HepG2 (cell line): Measurements from ENCODE around the gene FAAP100. TPM values are rescaled to one million over a fixed set of nuclear protein-coding genes. Genes with fewer than 3 reads are reported as not detected.

Source experiments
- ATF5 ChIP-seq: sonication (generic); formaldehyde crosslinking; IDR thresholded peaks from 2 replicates; pipeline ENCODE4 v1.4.0; 2020; ENCODE audit warnings: mild to moderate bottlenecking, low read depth, missing genetic modification reagents
- DMAP1 ChIP-seq: IDR thresholded peaks from 2 replicates; pipeline ENCODE4 v1.6.1; 2016
- ETV5 ChIP-seq: IDR thresholded peaks from 2 replicates; pipeline ENCODE4 v1.6.1; 2018; ENCODE audit warnings: missing biosample characterization, missing genetic modification reagents, inconsistent platforms, borderline replicate concordance
- FOSL2 ChIP-seq: sonication (generic); formaldehyde crosslinking; IDR thresholded peaks from 2 replicates; pipeline ENCODE4 v1.4.0; 2020; ENCODE audit warnings: missing genetic modification reagents
- JUND ChIP-seq: sonication (generic); formaldehyde crosslinking; IDR thresholded peaks from 2 replicates; pipeline ENCODE4 v1.8.0; 2022; ENCODE audit warnings: mild to moderate bottlenecking, missing genetic modification reagents
- KDM5B ChIP-seq: sonication (generic); formaldehyde crosslinking; IDR thresholded peaks from 2 replicates; pipeline ENCODE4 v1.4.0; 2020; ENCODE audit warnings: missing genetic modification reagents, mild to moderate bottlenecking, borderline replicate concordance
- LBX2 ChIP-seq: sonication (generic); formaldehyde crosslinking; IDR thresholded peaks from 2 replicates; pipeline ENCODE4 v1.5.0; 2020; ENCODE audit warnings: missing genetic modification reagents, mild to moderate bottlenecking, borderline replicate concordance
- MED1 ChIP-seq: sonication (generic); formaldehyde crosslinking; IDR thresholded peaks from 2 replicates; pipeline ENCODE4 v1.4.0; 2020; ENCODE audit warnings: missing genetic modification reagents
- NFAT5 ChIP-seq: sonication (generic); formaldehyde crosslinking; IDR thresholded peaks from 2 replicates; pipeline ENCODE4 v1.4.0; 2020; ENCODE audit warnings: missing genetic modification reagents
- NR3C1 ChIP-seq: sonication (generic); formaldehyde crosslinking; IDR thresholded peaks from 2 replicates; pipeline ENCODE4 v1.4.0; 2020; ENCODE audit warnings: missing genetic modification reagents
- REST ChIP-seq, 2 experiments: IDR thresholded peaks; 2 replicates each; pipeline ENCODE4 v1.6.1; 2011 to 2012; ENCODE audit warnings: low read length in 2 of 2, borderline replicate concordance in 1 of 2, low read depth in 1 of 2, mild to moderate bottlenecking in 1 of 2, moderate library complexity in 1 of 2
- RNF2 ChIP-seq: fragments of 450-650 bp; conservative IDR thresholded peaks from 2 replicates; pipeline ENCODE4 v1.6.1; 2016; ENCODE audit warnings: low read depth
- SRSF1 ChIP-seq: fragments of 200-400 bp; formaldehyde crosslinking; optimal IDR thresholded peaks from 2 replicates; pipeline ENCODE3; 2017; ENCODE audit warnings: mild to moderate bottlenecking, low read depth, low read length, moderate library complexity
- XBP1 ChIP-seq: sonication (generic); formaldehyde crosslinking; IDR thresholded peaks from 2 replicates; pipeline ENCODE4 v1.5.0; 2020; ENCODE audit warnings: missing genetic modification reagents
- ZNF230 ChIP-seq: sonication (generic); formaldehyde crosslinking; IDR thresholded peaks from 2 replicates; pipeline ENCODE4 v1.4.0; 2020; ENCODE audit warnings: mild to moderate bottlenecking, missing genetic modification reagents
- ZNF790 ChIP-seq: sonication (generic); formaldehyde crosslinking; IDR thresholded peaks from 2 replicates; pipeline ENCODE4 v1.8.0; 2022; ENCODE audit warnings: missing genetic modification reagents, mild to moderate bottlenecking, borderline replicate concordance
- ZSCAN22 ChIP-seq: sonication (generic); formaldehyde crosslinking; IDR thresholded peaks from 2 replicates; pipeline ENCODE4 v1.4.0; 2020; ENCODE audit warnings: mild to moderate bottlenecking, missing genetic modification reagents
- ZZZ3 ChIP-seq: sonication (generic); formaldehyde crosslinking; IDR thresholded peaks from 2 replicates; pipeline ENCODE4 v1.4.0; 2020; ENCODE audit warnings: missing genetic modification reagents, mild to moderate bottlenecking, borderline replicate concordance
- polyA plus RNA-seq, 8 experiments: library from polyadenylated mRNA; depleted of rRNA in 3 of 8; stranded (reverse) in 7 of 8; unstranded in 1 of 8; fragments of >200 nt; fragmentation: Illumina TruSeq in 4 of 8; extraction: Trizol in 4 of 8; gene quantifications; 2 replicates each; pipeline versions ENCODE4 v1.2.1 to v1.2.3, GENCODE V29; 2011 to 2016; ENCODE audit warnings: low read depth in 4 of 8, missing spikeins in 1 of 8, mixed read lengths in 1 of 8; ENCODE audit not compliant: insufficient read depth in 1 of 8
- total RNA-seq, 5 experiments: library from RNA; depleted of rRNA; stranded (reverse); fragments of >200 nt; fragmentation: Illumina TruSeq; extraction: Trizol; gene quantifications; 2 replicates each; pipeline ENCODE4 v1.2.3, GENCODE V29; 2016; ENCODE audit warnings: low read depth in 1 of 5

Gene FAAP100
- total and polyA plus RNA-seq, 2 of the 13 experiments (the other 11 are each of a cell fraction or from before 2014, with no cell fraction given): 7.6 to 20.8 TPM

GRCh38 chr17:81519284-81520020 lies 32.7 kb downstream of the FAAP100 start (continued):
- TF ChIP-seq KDM5B (CRISPR knock-in tag) (peak; percentile 70; the same call in 1 of the 2 replicates), DMAP1 (CRISPR knock-in tag) (peak; percentile 32; the same call in 1 of the 2 replicates), NR3C1 (CRISPR knock-in tag) (no peak), ATF5 (CRISPR knock-in tag) (peak; percentile 59; the same call in 1 of the 2 replicates), RNF2 (peak; percentile 58; the same call in 1 of the 2 replicates), MED1 (CRISPR knock-in tag) (peak; percentile 11; the same call in 1 of the 2 replicates), ZSCAN22 (CRISPR knock-in tag) (no peak; the same call in 1 of the 2 replicates), NFAT5 (CRISPR knock-in tag) (0 out of 2 replicates have a peak, but pooled peaks have one; percentile 14), FOSL2 (CRISPR knock-in tag) (peak; percentile 92), LBX2 (CRISPR knock-in tag) (no peak), XBP1 (CRISPR knock-in tag) (no peak), REST (IDR thresholded peaks at IDR 0.05; ENCODE audit: borderline replicate concordance in 1 of 2, low read depth in 1 of 2, low read length in 2 of 2) (no peak), SRSF1 (peak; percentile 57), ZNF790 (CRISPR knock-in tag) (no peak; the same call in 1 of the 2 replicates), ZZZ3 (CRISPR knock-in tag) (peak; percentile 71; the same call in 1 of the 2 replicates), JUND (peak; percentile 29; the same call in 1 of the 2 replicates), ZNF230 (CRISPR knock-in tag) (0 out of 2 replicates have a peak, but pooled peaks have one; percentile 53), ETV5 (peak; percentile 35; the same call in 1 of the 2 replicates)
